ENCODE data around the gene VPS35.

VPS35 gene

GRCh38 chr16:46717692-46718091 is 28.7 kb upstream of the VPS35 start:
- no peaks in the 10 kb centered on the region for H3K36me3 ChIP-seq
- DNase-seq = no peak
- H3K4me3 ChIP-seq (ENCODE audit: low read depth, low read length) = no peak overlapping the region
- H3K27me3 ChIP-seq = no peaks in the 10 kb centered on the region
- H3K9me3 ChIP-seq = no peaks in the 10 kb centered on the region
- no peak for TF ChIP-seq CTCF (IDR thresholded peaks at IDR 0.05; ENCODE audit: low read depth, low read length)
- H3K4me1 ChIP-seq = no peaks in the 10 kb centered on the region

GRCh38 chr16:46715769-46716305 is 26.9 kb upstream of the VPS35 start:
- H3K9me3 ChIP-seq = no peaks in the 10 kb centered on the region
- no peak for DNase-seq
- no peaks in the 10 kb centered on the region for H3K27me3 ChIP-seq
- no peak overlapping the region for H3K4me3 ChIP-seq (ENCODE audit: low read depth, low read length)
- no peaks in the 10 kb centered on the region for H3K36me3 ChIP-seq
- H3K4me1 ChIP-seq = no peaks in the 10 kb centered on the region; the same call in 1 of the 2 replicates
- no peak for TF ChIP-seq CTCF (IDR thresholded peaks at IDR 0.05; ENCODE audit: low read depth, low read length)

- Histone ChIP-seq H3K36me3 (no peaks in the 10 kb centered on the region), H3K4me1 (no peaks in the 10 kb centered on the region; the same call in 1 of the 2 replicates), H3K27me3 (no peaks in the 10 kb centered on the region), H3K4me3 (ENCODE audit: low read depth, low read length) (no peak overlapping the region), H3K9me3 (no peaks in the 10 kb centered on the region)
- TF ChIP-seq CTCF (IDR thresholded peaks at IDR 0.05; ENCODE audit: low read depth, low read length) = no peak
- DNase-seq = no peak
Observed at GRCh38 chr16:46714797-46715591, 26.0 kb upstream of the VPS35 start.

- Histone ChIP-seq H3K4me1 (no peaks in the 10 kb centered on the region; the same call in 1 of the 2 replicates), H3K36me3 (no peaks in the 10 kb centered on the region), H3K4me3 (ENCODE audit: low read depth, low read length) (no peak overlapping the region), H3K9me3 (no peaks in the 10 kb centered on the region), H3K27me3 (no peaks in the 10 kb centered on the region)
- no peak for TF ChIP-seq CTCF (IDR thresholded peaks at IDR 0.05; ENCODE audit: low read depth, low read length)
- no peak for DNase-seq
Observed at GRCh38 chr16:46713634-46714033, 24.7 kb upstream of the VPS35 start.

- H3K36me3 ChIP-seq = no peaks in the 10 kb centered on the region
- no peak overlapping the region for H3K4me3 ChIP-seq (ENCODE audit: low read depth, low read length)
- TF ChIP-seq CTCF (IDR thresholded peaks at IDR 0.05; ENCODE audit: low read depth, low read length) = no peak
- no peaks in the 10 kb centered on the region; the same call in 1 of the 2 replicates for H3K4me1 ChIP-seq
- H3K9me3 ChIP-seq = no peaks in the 10 kb centered on the region
- no peak for DNase-seq
- no peaks in the 10 kb centered on the region for H3K27me3 ChIP-seq
Observed at GRCh38 chr16:46712911-46713310, 23.9 kb upstream of the VPS35 start.
